Measurements from ENCODE around the gene CD27. TPM values are rescaled to one million over a fixed set of nuclear protein-coding genes. Genes with fewer than 3 reads are reported as not detected.
A peak's percentile ranks its signal among the peaks of the same experiment; 100 is the strongest.

Gene CD27
- total and polyA plus RNA-seq, 3 experiments from 2014 or later = 110 to 470 (median 111) TPM

- Histone ChIP-seq H3K36me3 (ENCODE audit: insufficient read depth, low read length) (no peaks in the 10 kb centered on the region), H3K4me3 (ENCODE audit: low read length) (no peak overlapping the region), H3K27ac (ENCODE audit: low read depth, low read length) (no peak overlapping the region), H3K9me3 (ENCODE audit: low read length) (no peaks in the 10 kb centered on the region), H3K4me1 (ENCODE audit: insufficient read depth, low read length) (peaks cover 8% of the 10 kb centered on the region), H3K27me3 (ENCODE audit: insufficient read depth, low read length, poor library complexity, severe bottlenecking) (no peaks in the 10 kb centered on the region)
- POLR2A ChIA-PET = interaction anchor here (0.7 kb wide), 1 partner anchor 83 kb away, joined by 4 read pairs; no protein-coding TSS in a partner anchor
- Mint-ChIP-seq H3K36me3 (no peaks in the 10 kb centered on the region), H3K27ac (no peak overlapping the region), H3K4me3 (no peak overlapping the region), H3K9me3 (no peaks in the 10 kb centered on the region), H3K4me1 (peaks cover 7 to 8% (median 7%) of the 10 kb centered on the region in 3 donors), H3K27me3 (peaks cover 7 to 8% of the 10 kb centered on the region in 2 donors)
- no peak for DNase-seq
- CTCF ChIA-PET = interaction anchor here (1.2 to 1.5 kb wide), 2 partner anchors 47 to 95 kb away, joined by 4 to 8 read pairs; no protein-coding TSS in a partner anchor
These were observed 26.0 kb upstream of the CD27 start for GRCh38 chr12:6418796-6419195.

- H3K36me3 ChIP-seq (ENCODE audit: insufficient read depth, low read length) = no peaks in the 10 kb centered on the region
- no peak overlapping the region for H3K4me3 Mint-ChIP-seq
- H3K27me3 Mint-ChIP-seq = peaks cover 6 to 7% of the 10 kb centered on the region in 2 donors
- peaks cover 19% of the 10 kb centered on the region for H3K4me1 ChIP-seq (ENCODE audit: insufficient read depth, low read length)
- no peaks in the 10 kb centered on the region for H3K9me3 ChIP-seq (ENCODE audit: low read length)
- H3K27ac ChIP-seq (ENCODE audit: low read depth, low read length) = no peak overlapping the region
- no peak for DNase-seq
- H3K36me3 Mint-ChIP-seq = no peaks in the 10 kb centered on the region
- ChIA-PET POLR2A (interaction anchor here (0.7 kb wide), 1 partner anchor 51 kb away, joined by 3 read pairs; no protein-coding TSS in a partner anchor), CTCF (interaction anchor here (0.6 to 1.5 kb wide), 3 partner anchors 84 to 118 kb away, joined by 3 to 4 read pairs (median 3); no protein-coding TSS in a partner anchor)
- H3K4me1 Mint-ChIP-seq = peaks cover 14 to 18% (median 14%) of the 10 kb centered on the region in 3 donors
- H3K27ac Mint-ChIP-seq = no peak overlapping the region
- no peaks in the 10 kb centered on the region for H3K27me3 ChIP-seq (ENCODE audit: insufficient read depth, low read length, poor library complexity, severe bottlenecking)
- no peak overlapping the region for H3K4me3 ChIP-seq (ENCODE audit: low read length)
- H3K9me3 Mint-ChIP-seq = no peaks in the 10 kb centered on the region
These were observed 24.4 kb upstream of the CD27 start for GRCh38 chr12:6420364-6420763.

- Mint-ChIP-seq H3K9me3 (no peaks in the 10 kb centered on the region), H3K27me3 (peaks cover 0 to 4% of the 10 kb centered on the region in 2 donors), H3K4me3 (peak overlapping the region in 4 of 7 donors; percentile 5 to 53 (median 24)), H3K36me3 (no peaks in the 10 kb centered on the region), H3K27ac (peak overlapping the region; percentile 41 to 90 (median 70)), H3K4me1 (peaks cover 36 to 43% (median 40%) of the 10 kb centered on the region in 3 donors)
- DNase-seq = peak; percentile 60 to 87 (median 82)
- POLR2A ChIA-PET = interaction anchor here (0.5 to 2.8 kb wide), 11 partner anchors 21 to 134 kb away, joined by 3 to 12 read pairs (median 5); partner anchors contain the start of genes CD27, GAPDH, MRPL51 and VAMP1
- Histone ChIP-seq H3K27me3 (ENCODE audit: insufficient read depth, low read length, poor library complexity, severe bottlenecking) (no peaks in the 10 kb centered on the region), H3K27ac (ENCODE audit: low read depth, low read length) (no peak overlapping the region), H3K36me3 (ENCODE audit: insufficient read depth, low read length) (no peaks in the 10 kb centered on the region), H3K9me3 (ENCODE audit: low read length) (no peaks in the 10 kb centered on the region), H3K4me1 (ENCODE audit: insufficient read depth, low read length) (peaks cover 46% of the 10 kb centered on the region), H3K4me3 (ENCODE audit: low read length) (peak overlapping the region; percentile 35)
- CTCF ChIA-PET = interaction anchor here (0.7 to 7.7 kb wide), 25 partner anchors 10 to 134 kb away, joined by 3 to 107 read pairs (median 6); partner anchors contain the start of genes CD27, GAPDH, MRPL51 and TAPBPL
These were observed 21.3 kb upstream of the CD27 start for GRCh38 chr12:6423267-6424007.

GRCh38 chr12:6424008-6424347 is 20.8 kb upstream of the CD27 start:
- Histone ChIP-seq H3K4me3 (ENCODE audit: low read length) (peak overlapping the region; percentile 35), H3K27ac (ENCODE audit: low read depth, low read length) (no peak overlapping the region), H3K9me3 (ENCODE audit: low read length) (no peaks in the 10 kb centered on the region), H3K36me3 (ENCODE audit: insufficient read depth, low read length) (no peaks in the 10 kb centered on the region), H3K27me3 (ENCODE audit: insufficient read depth, low read length, poor library complexity, severe bottlenecking) (no peaks in the 10 kb centered on the region), H3K4me1 (ENCODE audit: insufficient read depth, low read length) (peaks cover 46% of the 10 kb centered on the region)
- Mint-ChIP-seq H3K9me3 (no peaks in the 10 kb centered on the region), H3K27me3 (peaks cover 0 to 4% of the 10 kb centered on the region in 2 donors), H3K27ac (peak overlapping the region in 7 of 8 donors; percentile 41 to 90 (median 69)), H3K36me3 (no peaks in the 10 kb centered on the region), H3K4me1 (peaks cover 36 to 43% (median 41%) of the 10 kb centered on the region in 3 donors), H3K4me3 (peak overlapping the region in 2 of 7 donors; percentile 43 to 53)
- POLR2A ChIA-PET = interaction anchor here (0.7 to 2.8 kb wide), 10 partner anchors 20 to 114 kb away, joined by 3 to 12 read pairs (median 4); partner anchors contain the start of genes CD27, GAPDH, MRPL51 and VAMP1
- CTCF ChIA-PET = interaction anchor here (0.7 to 7.7 kb wide), 24 partner anchors 10 to 133 kb away, joined by 3 to 107 read pairs (median 6); partner anchors contain the start of genes CD27, GAPDH, MRPL51 and TAPBPL
- no peak for DNase-seq

- Mint-ChIP-seq H3K9me3 (no peaks in the 10 kb centered on the region), H3K27me3 (no peaks in the 10 kb centered on the region), H3K36me3 (no peaks in the 10 kb centered on the region), H3K4me1 (peaks cover 40 to 46% (median 41%) of the 10 kb centered on the region in 3 donors), H3K27ac (peak overlapping the region in 6 of 8 donors; percentile 46 to 87 (median 61)), H3K4me3 (no peak overlapping the region)
- H3K27ac ChIP-seq (ENCODE audit: low read depth, low read length) = no peak overlapping the region
- no peaks in the 10 kb centered on the region for H3K36me3 ChIP-seq (ENCODE audit: insufficient read depth, low read length)
- H3K4me3 ChIP-seq (ENCODE audit: low read length) = no peak overlapping the region
- ChIA-PET CTCF (interaction anchor here (0.8 to 7.7 kb wide), 14 partner anchors 9 to 132 kb away, joined by 3 to 107 read pairs (median 24); partner anchors contain the start of genes CD27, GAPDH, MRPL51 and TAPBPL), POLR2A (interaction anchor here (1.2 to 2.8 kb wide), 5 partner anchors 19 to 113 kb away, joined by 5 to 12 read pairs (median 6); partner anchors contain the start of genes CD27 and TAPBPL)
- peaks cover 49% of the 10 kb centered on the region for H3K4me1 ChIP-seq (ENCODE audit: insufficient read depth, low read length)
- H3K27me3 ChIP-seq (ENCODE audit: insufficient read depth, low read length, poor library complexity, severe bottlenecking) = no peaks in the 10 kb centered on the region
- DNase-seq = no peak
- H3K9me3 ChIP-seq (ENCODE audit: low read length) = no peaks in the 10 kb centered on the region
These were observed 19.9 kb upstream of the CD27 start for GRCh38 chr12:6424866-6425265.

- Mint-ChIP-seq H3K27me3 (no peaks in the 10 kb centered on the region), H3K27ac (peak overlapping the region; percentile 36 to 98 (median 96)), H3K9me3 (no peaks in the 10 kb centered on the region), H3K4me3 (peak overlapping the region in 6 of 7 donors; percentile 9 to 59 (median 46)), H3K4me1 (peaks cover 49 to 56% (median 50%) of the 10 kb centered on the region in 3 donors), H3K36me3 (no peaks in the 10 kb centered on the region)
- ChIA-PET POLR2A (interaction anchor here (0.6 to 2.8 kb wide), 9 partner anchors 21 to 112 kb away, joined by 3 to 12 read pairs (median 5); partner anchors contain the start of genes TAPBPL and VAMP1), CTCF (interaction anchor here (0.8 to 7.7 kb wide), 12 partner anchors 18 to 130 kb away, joined by 3 to 107 read pairs (median 16); partner anchors contain the start of genes CD27, GAPDH, IFFO1 and TAPBPL)
- H3K9me3 ChIP-seq (ENCODE audit: low read length) = no peaks in the 10 kb centered on the region
- peak in 3 of 5 donors; percentile 15 to 56 (median 36) for DNase-seq
- no peaks in the 10 kb centered on the region for H3K36me3 ChIP-seq (ENCODE audit: insufficient read depth, low read length)
- H3K27me3 ChIP-seq (ENCODE audit: insufficient read depth, low read length, poor library complexity, severe bottlenecking) = no peaks in the 10 kb centered on the region
- H3K4me1 ChIP-seq (ENCODE audit: insufficient read depth, low read length) = peaks cover 59% of the 10 kb centered on the region
- no peak overlapping the region for H3K4me3 ChIP-seq (ENCODE audit: low read length)
- peak overlapping the region; percentile 69 for H3K27ac ChIP-seq (ENCODE audit: low read depth, low read length)
These were observed 18.9 kb upstream of the CD27 start for GRCh38 chr12:6425590-6426531.

Measured in CD8-positive, alpha-beta memory T cell (primary cell).